Measurements from ENCODE around the gene ENPP3.

Gene ENPP3

DNA sequence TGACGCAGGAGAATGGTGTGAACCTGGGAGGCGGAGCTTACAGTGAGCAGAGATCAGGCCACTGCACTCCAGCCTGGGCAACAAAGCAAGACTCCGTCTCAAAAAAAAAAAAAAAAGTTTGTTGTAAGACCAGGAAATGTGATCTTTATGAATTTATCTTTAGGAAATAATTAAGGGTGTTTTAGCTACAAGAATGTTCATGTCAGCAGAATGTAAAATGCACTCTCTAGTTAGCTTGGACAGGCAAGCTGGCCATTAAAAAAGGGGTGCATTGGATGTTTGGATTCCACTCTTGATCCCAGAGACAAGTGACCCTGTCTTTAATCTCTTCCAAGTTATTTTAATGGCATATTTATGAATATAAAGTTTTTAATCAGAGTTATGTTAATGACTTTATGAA lies 19.6 kb downstream of the ENPP3 start:
- Histone ChIP-seq H3K27ac (ENCODE audit: extremely low read depth, low read depth, low read length) (no peak overlapping the region), H3K4me1 (ENCODE audit: control insufficient read depth, insufficient read depth, low read length) (no peaks in the 10 kb centered on the region), H3K9me3 (ENCODE audit: control insufficient read depth, insufficient read depth, low read depth, low read length) (no peaks in the 10 kb centered on the region), H3K4me3 (ENCODE audit: low read depth, low read length) (no peak overlapping the region), H3K36me3 (ENCODE audit: control insufficient read depth in 2 of 2, insufficient read depth in 1 of 2, low read length in 2 of 2) (no peaks in the 10 kb centered on the region)
- ChIA-PET CTCF (interaction anchor here (1.5 to 4.4 kb wide), 2 partner anchors 28 to 38 kb away, joined by 5 to 30 read pairs; partner anchors contain the start of gene MED23), POLR2A (no interaction called here)
- TF ChIP-seq, protein P1, sequence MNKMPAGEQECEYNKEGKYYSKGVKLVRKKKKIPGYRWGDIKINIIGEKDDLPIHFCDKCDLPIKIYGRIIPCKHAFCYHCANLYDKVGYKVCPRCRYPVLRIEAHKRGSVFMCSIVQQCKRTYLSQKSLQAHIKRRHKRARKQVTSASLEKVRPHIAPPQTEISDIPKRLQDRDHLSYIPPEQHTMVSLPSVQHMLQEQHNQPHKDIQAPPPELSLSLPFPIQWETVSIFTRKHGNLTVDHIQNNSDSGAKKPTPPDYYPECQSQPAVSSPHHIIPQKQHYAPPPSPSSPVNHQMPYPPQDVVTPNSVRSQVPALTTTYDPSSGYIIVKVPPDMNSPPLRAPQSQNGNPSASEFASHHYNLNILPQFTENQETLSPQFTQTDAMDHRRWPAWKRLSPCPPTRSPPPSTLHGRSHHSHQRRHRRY (tag by site-specific recombination; IDR thresholded peaks at IDR 0.05) = no peak
- no peak for TF ChIP-seq ZNF350 (tag by site-specific recombination; IDR thresholded peaks at IDR 0.05)
- no peak for TF ChIP-seq KLF7 (tag by site-specific recombination; IDR thresholded peaks at IDR 0.05; ENCODE audit: borderline replicate concordance)
- TF ChIP-seq, protein P2, sequence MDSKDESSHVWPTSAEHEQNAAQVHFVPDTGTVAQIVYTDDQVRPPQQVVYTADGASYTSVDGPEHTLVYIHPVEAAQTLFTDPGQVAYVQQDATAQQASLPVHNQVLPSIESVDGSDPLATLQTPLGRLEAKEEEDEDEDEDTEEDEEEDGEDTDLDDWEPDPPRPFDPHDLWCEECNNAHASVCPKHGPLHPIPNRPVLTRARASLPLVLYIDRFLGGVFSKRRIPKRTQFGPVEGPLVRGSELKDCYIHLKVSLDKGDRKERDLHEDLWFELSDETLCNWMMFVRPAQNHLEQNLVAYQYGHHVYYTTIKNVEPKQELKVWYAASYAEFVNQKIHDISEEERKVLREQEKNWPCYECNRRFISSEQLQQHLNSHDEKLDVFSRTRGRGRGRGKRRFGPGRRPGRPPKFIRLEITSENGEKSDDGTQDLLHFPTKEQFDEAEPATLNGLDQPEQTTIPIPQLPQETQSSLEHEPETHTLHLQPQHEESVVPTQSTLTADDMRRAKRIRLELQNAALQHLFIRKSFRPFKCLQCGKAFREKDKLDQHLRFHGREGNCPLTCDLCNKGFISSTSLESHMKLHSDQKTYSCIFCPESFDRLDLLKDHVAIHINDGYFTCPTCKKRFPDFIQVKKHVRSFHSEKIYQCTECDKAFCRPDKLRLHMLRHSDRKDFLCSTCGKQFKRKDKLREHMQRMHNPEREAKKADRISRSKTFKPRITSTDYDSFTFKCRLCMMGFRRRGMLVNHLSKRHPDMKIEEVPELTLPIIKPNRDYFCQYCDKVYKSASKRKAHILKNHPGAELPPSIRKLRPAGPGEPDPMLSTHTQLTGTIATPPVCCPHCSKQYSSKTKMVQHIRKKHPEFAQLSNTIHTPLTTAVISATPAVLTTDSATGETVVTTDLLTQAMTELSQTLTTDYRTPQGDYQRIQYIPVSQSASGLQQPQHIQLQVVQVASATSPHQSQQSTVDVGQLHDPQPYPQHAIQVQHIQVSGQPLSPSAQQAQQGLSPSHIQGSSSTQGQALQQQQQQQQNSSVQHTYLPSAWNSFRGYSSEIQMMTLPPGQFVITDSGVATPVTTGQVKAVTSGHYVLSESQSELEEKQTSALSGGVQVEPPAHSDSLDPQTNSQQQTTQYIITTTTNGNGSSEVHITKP (tag by site-specific recombination; IDR thresholded peaks at IDR 0.05) = no peak
- no peak for TF ChIP-seq ZNF571 (tag by site-specific recombination; IDR thresholded peaks at IDR 0.05)
- TF ChIP-seq, protein P3, sequence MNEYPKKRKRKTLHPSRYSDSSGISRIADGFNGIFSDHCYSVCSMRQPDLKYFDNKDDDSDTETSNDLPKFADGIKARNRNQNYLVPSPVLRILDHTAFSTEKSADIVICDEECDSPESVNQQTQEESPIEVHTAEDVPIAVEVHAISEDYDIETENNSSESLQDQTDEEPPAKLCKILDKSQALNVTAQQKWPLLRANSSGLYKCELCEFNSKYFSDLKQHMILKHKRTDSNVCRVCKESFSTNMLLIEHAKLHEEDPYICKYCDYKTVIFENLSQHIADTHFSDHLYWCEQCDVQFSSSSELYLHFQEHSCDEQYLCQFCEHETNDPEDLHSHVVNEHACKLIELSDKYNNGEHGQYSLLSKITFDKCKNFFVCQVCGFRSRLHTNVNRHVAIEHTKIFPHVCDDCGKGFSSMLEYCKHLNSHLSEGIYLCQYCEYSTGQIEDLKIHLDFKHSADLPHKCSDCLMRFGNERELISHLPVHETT (tag by site-specific recombination; IDR thresholded peaks at IDR 0.05) = no peak
- TF ChIP-seq, protein P4, sequence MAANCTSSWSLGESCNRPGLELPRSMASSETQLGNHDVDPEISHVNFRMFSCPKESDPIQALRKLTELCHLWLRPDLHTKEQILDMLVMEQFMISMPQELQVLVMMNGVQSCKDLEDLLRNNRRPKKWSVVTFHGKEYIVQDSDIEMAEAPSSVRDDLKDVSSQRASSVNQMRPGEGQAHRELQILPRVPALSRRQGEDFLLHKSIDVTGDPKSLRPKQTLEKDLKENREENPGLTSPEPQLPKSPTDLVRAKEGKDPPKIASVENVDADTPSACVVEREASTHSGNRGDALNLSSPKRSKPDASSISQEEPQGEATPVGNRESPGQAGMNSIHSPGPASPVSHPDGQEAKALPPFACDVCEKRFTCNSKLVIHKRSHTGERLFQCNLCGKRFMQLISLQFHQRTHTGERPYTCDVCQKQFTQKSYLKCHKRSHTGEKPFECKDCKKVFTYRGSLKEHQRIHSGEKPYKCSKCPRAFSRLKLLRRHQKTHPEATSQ (tag by site-specific recombination; IDR thresholded peaks at IDR 0.05) = no peak
- TF ChIP-seq ZNF654 (tag by site-specific recombination; IDR thresholded peaks at IDR 0.05; ENCODE audit: low read depth) = no peak
- no peak for TF ChIP-seq ZNF266 (tag by site-specific recombination; IDR thresholded peaks at IDR 0.05; ENCODE audit: low read depth)
- TF ChIP-seq, protein P5, sequence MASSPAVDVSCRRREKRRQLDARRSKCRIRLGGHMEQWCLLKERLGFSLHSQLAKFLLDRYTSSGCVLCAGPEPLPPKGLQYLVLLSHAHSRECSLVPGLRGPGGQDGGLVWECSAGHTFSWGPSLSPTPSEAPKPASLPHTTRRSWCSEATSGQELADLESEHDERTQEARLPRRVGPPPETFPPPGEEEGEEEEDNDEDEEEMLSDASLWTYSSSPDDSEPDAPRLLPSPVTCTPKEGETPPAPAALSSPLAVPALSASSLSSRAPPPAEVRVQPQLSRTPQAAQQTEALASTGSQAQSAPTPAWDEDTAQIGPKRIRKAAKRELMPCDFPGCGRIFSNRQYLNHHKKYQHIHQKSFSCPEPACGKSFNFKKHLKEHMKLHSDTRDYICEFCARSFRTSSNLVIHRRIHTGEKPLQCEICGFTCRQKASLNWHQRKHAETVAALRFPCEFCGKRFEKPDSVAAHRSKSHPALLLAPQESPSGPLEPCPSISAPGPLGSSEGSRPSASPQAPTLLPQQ (tag by site-specific recombination; IDR thresholded peaks at IDR 0.05) = no peak
- TF ChIP-seq ZNF169 (tag by site-specific recombination; IDR thresholded peaks at IDR 0.05) = no peak
- no peak for TF ChIP-seq ZFP37 (tag by site-specific recombination; IDR thresholded peaks at IDR 0.05)
- TF ChIP-seq ZNF140 (tag by site-specific recombination; IDR thresholded peaks at IDR 0.05) = no peak
- no peak for TF ChIP-seq ZNF146 (tag by site-specific recombination; IDR thresholded peaks at IDR 0.05)
- TF ChIP-seq SETDB1 (IDR thresholded peaks at IDR 0.05; ENCODE audit: insufficient read length, low read length) = no peak
- TF ChIP-seq, protein P6, sequence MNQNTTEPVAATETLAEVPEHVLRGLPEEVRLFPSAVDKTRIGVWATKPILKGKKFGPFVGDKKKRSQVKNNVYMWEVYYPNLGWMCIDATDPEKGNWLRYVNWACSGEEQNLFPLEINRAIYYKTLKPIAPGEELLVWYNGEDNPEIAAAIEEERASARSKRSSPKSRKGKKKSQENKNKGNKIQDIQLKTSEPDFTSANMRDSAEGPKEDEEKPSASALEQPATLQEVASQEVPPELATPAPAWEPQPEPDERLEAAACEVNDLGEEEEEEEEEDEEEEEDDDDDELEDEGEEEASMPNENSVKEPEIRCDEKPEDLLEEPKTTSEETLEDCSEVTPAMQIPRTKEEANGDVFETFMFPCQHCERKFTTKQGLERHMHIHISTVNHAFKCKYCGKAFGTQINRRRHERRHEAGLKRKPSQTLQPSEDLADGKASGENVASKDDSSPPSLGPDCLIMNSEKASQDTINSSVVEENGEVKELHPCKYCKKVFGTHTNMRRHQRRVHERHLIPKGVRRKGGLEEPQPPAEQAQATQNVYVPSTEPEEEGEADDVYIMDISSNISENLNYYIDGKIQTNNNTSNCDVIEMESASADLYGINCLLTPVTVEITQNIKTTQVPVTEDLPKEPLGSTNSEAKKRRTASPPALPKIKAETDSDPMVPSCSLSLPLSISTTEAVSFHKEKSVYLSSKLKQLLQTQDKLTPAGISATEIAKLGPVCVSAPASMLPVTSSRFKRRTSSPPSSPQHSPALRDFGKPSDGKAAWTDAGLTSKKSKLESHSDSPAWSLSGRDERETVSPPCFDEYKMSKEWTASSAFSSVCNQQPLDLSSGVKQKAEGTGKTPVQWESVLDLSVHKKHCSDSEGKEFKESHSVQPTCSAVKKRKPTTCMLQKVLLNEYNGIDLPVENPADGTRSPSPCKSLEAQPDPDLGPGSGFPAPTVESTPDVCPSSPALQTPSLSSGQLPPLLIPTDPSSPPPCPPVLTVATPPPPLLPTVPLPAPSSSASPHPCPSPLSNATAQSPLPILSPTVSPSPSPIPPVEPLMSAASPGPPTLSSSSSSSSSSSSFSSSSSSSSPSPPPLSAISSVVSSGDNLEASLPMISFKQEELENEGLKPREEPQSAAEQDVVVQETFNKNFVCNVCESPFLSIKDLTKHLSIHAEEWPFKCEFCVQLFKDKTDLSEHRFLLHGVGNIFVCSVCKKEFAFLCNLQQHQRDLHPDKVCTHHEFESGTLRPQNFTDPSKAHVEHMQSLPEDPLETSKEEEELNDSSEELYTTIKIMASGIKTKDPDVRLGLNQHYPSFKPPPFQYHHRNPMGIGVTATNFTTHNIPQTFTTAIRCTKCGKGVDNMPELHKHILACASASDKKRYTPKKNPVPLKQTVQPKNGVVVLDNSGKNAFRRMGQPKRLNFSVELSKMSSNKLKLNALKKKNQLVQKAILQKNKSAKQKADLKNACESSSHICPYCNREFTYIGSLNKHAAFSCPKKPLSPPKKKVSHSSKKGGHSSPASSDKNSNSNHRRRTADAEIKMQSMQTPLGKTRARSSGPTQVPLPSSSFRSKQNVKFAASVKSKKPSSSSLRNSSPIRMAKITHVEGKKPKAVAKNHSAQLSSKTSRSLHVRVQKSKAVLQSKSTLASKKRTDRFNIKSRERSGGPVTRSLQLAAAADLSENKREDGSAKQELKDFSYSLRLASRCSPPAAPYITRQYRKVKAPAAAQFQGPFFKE (tag by site-specific recombination; IDR thresholded peaks at IDR 0.05; ENCODE audit: borderline replicate concordance) = no peak
